ENCODE measurements around the gene ACLY.

GRCh38 chr17:41915566-41915965 is 3.2 kb downstream of the ACLY start:
- no peak for TF ChIP-seq POLR2A (IDR thresholded peaks at IDR 0.05)
- no peak for TF ChIP-seq CTCF (IDR thresholded peaks at IDR 0.05)
- no peak for TF ChIP-seq POLR2AphosphoS5 (IDR thresholded peaks at IDR 0.05)

All from suprapubic skin (tissue), 4 donors.